HEK293T (cell line): Measurements from ENCODE around the gene TMEM94.

Experiments used
- CTCF ChIA-PET: fragments of 350-600 bp; formaldehyde crosslinking; extraction: SDS; loops from one replicate; lab custom pipeline; 2021; ENCODE audit warnings: antibody characterized with exemption, inconsistent platforms; lab: Yijun Ruan, JAX
- POLR2A ChIA-PET: fragments of 350-600 bp; formaldehyde crosslinking; extraction: SDS; loops from one replicate; lab custom pipeline; 2020; ENCODE audit warnings: antibody characterized with exemption, inconsistent platforms; lab: Yijun Ruan, JAX
- DNase-seq: peaks from one replicate; pipeline ENCODE4 v3.0.0; 2012; ENCODE audit warnings: mixed read lengths; ENCODE audit errors: extremely low spot score
- ARNT ChIP-seq: fragments of 450-650 bp; IDR thresholded peaks from 2 replicates; pipeline ENCODE4 v1.6.1; 2017; ENCODE audit warnings: mild to moderate bottlenecking
- BHLHE40 ChIP-seq: fragments of 450-650 bp; IDR thresholded peaks from 2 replicates; pipeline ENCODE4 v1.6.1; 2016; ENCODE audit warnings: mild to moderate bottlenecking, moderate library complexity, borderline replicate concordance
- CTBP1 ChIP-seq: fragments of 450-650 bp; IDR thresholded peaks from 2 replicates; pipeline ENCODE4 v1.6.1; 2016; ENCODE audit warnings: borderline replicate concordance
- ELF4 ChIP-seq: fragments of 450-650 bp; IDR thresholded peaks from 2 replicates; pipeline ENCODE4 v1.6.1; 2017; ENCODE audit warnings: antibody characterized with exemption
- FOXA1 ChIP-seq: fragments of 450-650 bp; IDR thresholded peaks from 2 replicates; pipeline ENCODE4 v1.6.1; 2016; ENCODE audit warnings: mild to moderate bottlenecking
- FOXK2 ChIP-seq: fragments of 450-650 bp; IDR thresholded peaks from 2 replicates; pipeline ENCODE4 v1.6.1; 2016; ENCODE audit warnings: mild to moderate bottlenecking
- FOXM1 ChIP-seq: fragments of 450-650 bp; IDR thresholded peaks from 2 replicates; pipeline ENCODE4 v1.6.1; 2017; ENCODE audit warnings: mild to moderate bottlenecking, borderline replicate concordance
- HDGF ChIP-seq: fragments of 450-650 bp; IDR thresholded peaks from 2 replicates; pipeline ENCODE4 v1.6.1; 2017; ENCODE audit warnings: antibody characterized with exemption, borderline replicate concordance
- L3MBTL2 ChIP-seq: fragments of 450-650 bp; conservative IDR thresholded peaks from 2 replicates; pipeline ENCODE4 v1.6.1; 2016; ENCODE audit warnings: mild to moderate bottlenecking
- LEF1 ChIP-seq: fragments of 450-650 bp; IDR thresholded peaks from 2 replicates; pipeline ENCODE4 v1.6.1; 2017; ENCODE audit warnings: mild to moderate bottlenecking, borderline replicate concordance
- NFRKB ChIP-seq: fragments of 450-650 bp; IDR thresholded peaks from 2 replicates; pipeline ENCODE4 v1.6.1; 2016; ENCODE audit warnings: mild to moderate bottlenecking, moderate library complexity
- SP1 ChIP-seq: fragments of 450-650 bp; IDR thresholded peaks from 2 replicates; pipeline ENCODE4 v1.6.1; 2017
- SUZ12 ChIP-seq: fragments of 450-650 bp; IDR thresholded peaks from 2 replicates; pipeline ENCODE4 v1.6.1; 2016; ENCODE audit warnings: mild to moderate bottlenecking
- TARDBP ChIP-seq: fragments of 450-650 bp; IDR thresholded peaks from 2 replicates; pipeline ENCODE4 v1.6.1; 2016
- ZNF384 ChIP-seq: fragments of 450-650 bp; IDR thresholded peaks from 2 replicates; pipeline ENCODE4 v1.6.1; 2016
- TF ChIP-seq, protein P1 (sequence below): fragments of 450-650 bp; IDR thresholded peaks from 2 replicates; pipeline ENCODE4 v1.6.1; 2016

The TMEM94 gene

DNA sequence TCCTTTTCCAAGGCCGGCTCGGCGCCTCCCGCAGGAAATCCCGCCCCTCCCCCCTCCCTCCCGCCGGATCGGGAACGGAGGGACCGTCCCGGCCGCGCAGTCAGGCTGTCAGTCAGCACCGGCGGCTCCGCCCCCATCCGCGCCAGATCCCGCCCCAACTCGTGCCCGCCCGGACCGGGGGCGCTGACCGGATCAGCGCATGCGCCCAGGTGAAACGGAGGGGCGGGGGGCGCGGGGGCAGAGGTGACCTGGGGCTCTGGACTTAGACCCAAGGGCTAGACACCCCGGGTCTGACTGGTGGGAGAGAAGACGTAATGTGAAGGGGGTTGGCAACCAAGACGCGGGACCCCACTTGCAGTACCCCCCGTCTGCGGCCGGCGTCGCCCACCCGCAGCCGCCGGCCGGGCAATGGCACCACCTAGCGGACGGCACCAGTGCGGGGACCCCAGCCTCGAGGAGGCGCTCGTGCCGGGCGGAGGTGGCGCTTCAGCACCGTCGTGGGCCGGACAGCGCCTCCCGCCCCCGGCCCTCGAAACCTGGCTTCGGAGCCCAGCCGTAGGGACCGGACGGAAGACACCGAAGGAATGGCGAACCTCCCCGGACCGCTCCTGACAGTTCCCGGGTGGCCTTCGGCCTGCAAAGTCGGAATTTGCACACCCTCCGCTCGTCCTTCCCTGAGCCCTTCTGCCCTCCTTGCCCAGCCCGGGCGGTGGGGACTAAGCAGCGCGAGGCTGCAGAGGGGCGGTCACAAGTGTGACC is 59.2 kb downstream of the TMEM94 start, which contains the start of gene CASKIN2:
CASKIN2 (minus strand) TSS at position 42 of the 759 bp plus-strand sequence. CDS start 1,733 bp downstream, outside the sequence.
- DNase-seq = peak; percentile 99
- CTCF ChIA-PET = interaction anchor here (0.6 to 1.4 kb wide), 9 partner anchors 9 to 275 kb away, joined by 3 to 9 read pairs (median 3); partner anchors contain the start of genes LLGL2 and TMEM94
- POLR2A ChIA-PET = interaction anchor here (0.8 to 2.2 kb wide), 14 partner anchors 10 to 528 kb away, joined by 3 to 21 read pairs (median 4); partner anchors contain the start of genes CDR2L, LLGL2, MIF4GD and TMEM94
- no peak for TF ChIP-seq SUZ12
- peak; percentile 65; the same call in 1 of the 2 replicates for TF ChIP-seq L3MBTL2
- no peak for TF ChIP-seq FOXK2
- TF ChIP-seq SP1 = no peak
- no peak for TF ChIP-seq ZNF384
- TF ChIP-seq, protein P1, sequence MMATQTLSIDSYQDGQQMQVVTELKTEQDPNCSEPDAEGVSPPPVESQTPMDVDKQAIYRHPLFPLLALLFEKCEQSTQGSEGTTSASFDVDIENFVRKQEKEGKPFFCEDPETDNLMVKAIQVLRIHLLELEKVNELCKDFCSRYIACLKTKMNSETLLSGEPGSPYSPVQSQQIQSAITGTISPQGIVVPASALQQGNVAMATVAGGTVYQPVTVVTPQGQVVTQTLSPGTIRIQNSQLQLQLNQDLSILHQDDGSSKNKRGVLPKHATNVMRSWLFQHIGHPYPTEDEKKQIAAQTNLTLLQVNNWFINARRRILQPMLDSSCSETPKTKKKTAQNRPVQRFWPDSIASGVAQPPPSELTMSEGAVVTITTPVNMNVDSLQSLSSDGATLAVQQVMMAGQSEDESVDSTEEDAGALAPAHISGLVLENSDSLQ = peak; percentile 98
- peak; percentile 45; the same call in 1 of the 2 replicates for TF ChIP-seq ARNT
- TF ChIP-seq TARDBP = no peak

DNA sequence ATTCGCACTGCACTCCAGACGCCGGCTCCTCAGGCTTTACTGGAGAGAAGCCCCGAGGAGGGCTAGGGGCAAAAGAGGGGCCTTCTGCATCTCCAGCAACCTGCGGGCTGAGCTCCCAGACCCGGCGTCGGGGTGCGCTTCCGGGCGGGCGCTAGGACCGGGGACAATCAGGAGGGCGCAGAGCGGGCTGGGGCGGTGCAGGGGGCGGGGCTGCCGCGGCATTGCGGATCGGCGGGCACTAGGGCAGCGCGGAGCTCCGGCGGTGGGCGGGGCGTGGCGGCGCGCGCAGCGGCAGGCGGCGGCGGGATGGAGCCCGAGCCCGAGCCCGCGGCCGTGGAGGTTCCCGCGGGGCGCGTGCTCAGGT is 59.8 kb downstream of the TMEM94 start, which contains the start of gene TSEN54:
TSEN54 (plus strand) TSS at position 274 of the 364 bp plus-strand sequence; CDS start at position 307, 33 bp downstream.
- POLR2A ChIA-PET = interaction anchor here (0.8 to 2.2 kb wide), 16 partner anchors 9 to 529 kb away, joined by 3 to 21 read pairs (median 4); partner anchors contain the start of genes CDR2L, LLGL2, MIF4GD and SLC25A19
- DNase-seq = peak; percentile 96
- CTCF ChIA-PET = interaction anchor here (0.5 to 1.4 kb wide), 14 partner anchors 8 to 276 kb away, joined by 3 to 9 read pairs (median 3); partner anchors contain the start of genes LLGL2, MIF4GD and TMEM94
- TF ChIP-seq ARNT (peak; percentile 79), HDGF (no peak), SUZ12 (no peak), ZNF384 (no peak), L3MBTL2 (peak; percentile 5; the same call in 1 of the 2 replicates), BHLHE40 (no peak), SP1 (no peak), FOXK2 (no peak), LEF1 (peak; percentile 65; the same call in 1 of the 2 replicates), FOXA1 (no peak), FOXM1 (peak; percentile 98), CTBP1 (no peak)
- TF ChIP-seq, protein P1 = no peak

DNA sequence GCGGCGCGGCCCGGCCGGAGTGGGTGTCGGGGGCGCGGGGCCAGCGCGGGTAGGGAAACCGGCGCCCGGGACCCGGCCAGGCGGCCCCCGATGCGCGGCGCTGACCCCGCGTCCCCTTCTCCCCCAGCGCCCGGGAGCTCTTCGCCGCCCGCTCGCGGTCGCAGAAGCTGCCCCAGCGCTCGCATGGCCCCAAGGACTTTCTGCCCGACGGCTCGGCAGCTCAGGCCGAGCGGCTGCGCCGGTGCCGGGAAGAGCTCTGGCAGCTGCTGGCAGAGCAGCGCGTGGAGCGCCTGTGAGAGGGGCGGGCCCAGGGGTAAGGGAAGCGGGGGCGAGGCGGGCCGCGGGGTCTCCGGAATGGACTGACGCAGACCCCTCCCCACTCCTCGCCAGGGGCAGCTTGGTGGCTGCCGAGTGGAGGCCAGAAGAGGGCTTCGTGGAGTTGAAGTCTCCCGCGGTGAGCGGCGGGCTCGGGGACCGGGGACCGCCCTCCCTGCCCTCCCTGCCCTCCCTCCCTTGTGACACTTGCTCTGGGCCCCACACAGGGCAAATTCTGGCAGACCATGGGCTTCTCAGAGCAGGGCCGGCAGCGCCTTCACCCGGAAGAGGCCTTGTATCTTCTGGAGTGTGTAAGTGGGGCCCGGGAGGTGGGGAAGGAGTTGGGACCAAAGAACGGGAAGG is 60.3 kb downstream of the TMEM94 start:
- CTCF ChIA-PET = interaction anchor here (0.5 to 1.4 kb wide), 16 partner anchors 8 to 276 kb away, joined by 3 to 9 read pairs (median 3); partner anchors contain the start of genes LLGL2, MIF4GD and TMEM94
- DNase-seq = peak; percentile 37
- TF ChIP-seq FOXK2 (no peak), CTBP1 (no peak), ELF4 (no peak), ZNF384 (no peak), SP1 (no peak), SUZ12 (no peak), BHLHE40 (no peak), FOXA1 (no peak), LEF1 (no peak), TARDBP (no peak), HDGF (no peak)
- POLR2A ChIA-PET = interaction anchor here (0.8 to 2.2 kb wide), 17 partner anchors 9 to 529 kb away, joined by 3 to 21 read pairs (median 4); partner anchors contain the start of genes CDR2L, LLGL2, MIF4GD and SLC25A19

DNA sequence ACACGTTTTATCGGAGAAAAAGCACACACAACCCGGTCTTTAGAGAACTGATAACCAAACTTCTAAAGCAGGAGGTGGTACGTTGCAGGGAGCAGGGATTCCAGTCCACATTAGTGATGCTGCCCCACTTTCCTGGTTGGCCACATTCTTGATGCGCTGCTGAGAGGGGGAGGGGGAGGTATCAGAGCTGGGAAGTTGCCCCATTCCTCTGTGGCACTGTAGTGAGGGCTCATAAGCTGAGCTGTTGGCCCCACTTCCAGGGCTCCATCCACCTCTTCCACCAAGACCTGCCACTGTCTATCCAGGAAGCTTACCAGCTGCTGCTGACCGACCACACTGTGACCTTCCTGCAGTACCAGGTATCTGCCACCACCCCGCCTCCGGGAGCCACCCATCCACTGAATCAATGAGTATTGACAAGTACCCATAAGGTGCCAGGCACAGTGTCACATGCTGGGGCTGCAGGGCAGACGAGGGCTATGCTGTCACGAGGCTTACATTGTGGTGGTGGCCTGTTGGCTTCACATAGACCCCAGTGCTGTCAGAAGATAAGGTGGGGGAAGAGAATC is 60.9 kb downstream of the TMEM94 start:
- ChIA-PET CTCF (interaction anchor here (0.9 to 1.4 kb wide), 3 partner anchors 8 to 84 kb away, joined by 3 to 9 read pairs (median 4); partner anchors contain the start of gene LLGL2), POLR2A (interaction anchor here (0.8 to 2.2 kb wide), 8 partner anchors 8 to 230 kb away, joined by 3 to 21 read pairs (median 4); partner anchors contain the start of genes LLGL2 and TMEM94)
- TF ChIP-seq BHLHE40 (no peak), TARDBP (no peak), HDGF (no peak), FOXA1 (no peak), ZNF384 (no peak), SP1 (no peak), FOXM1 (no peak), ELF4 (no peak), LEF1 (no peak), CTBP1 (no peak), L3MBTL2 (no peak), SUZ12 (no peak), FOXK2 (no peak), NFRKB (no peak)
- TF ChIP-seq, protein P1 = no peak

DNA sequence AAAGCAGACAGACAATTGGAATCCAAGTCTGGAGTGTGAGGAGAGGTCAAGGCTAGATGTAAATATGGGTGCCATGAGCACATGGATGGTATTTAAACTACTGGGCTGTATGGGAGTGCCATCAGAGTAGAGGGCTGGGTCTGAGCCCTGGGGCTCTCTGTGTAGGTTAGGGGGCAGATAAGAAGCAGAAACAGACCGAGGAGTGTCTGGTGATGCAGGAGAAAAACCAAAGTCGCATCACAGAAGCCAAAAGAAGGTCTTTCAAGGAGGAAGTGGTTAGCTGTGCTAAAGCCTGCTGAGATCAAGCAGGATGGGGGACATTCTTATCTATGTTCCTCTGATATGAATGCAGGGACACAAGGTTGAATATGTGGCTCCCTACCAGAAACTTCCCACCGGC is 61.8 kb downstream of the TMEM94 start:
- POLR2A ChIA-PET = no interaction called here
- TF ChIP-seq FOXA1 (no peak), L3MBTL2 (no peak), SP1 (no peak), ELF4 (no peak), SUZ12 (no peak), BHLHE40 (no peak), FOXM1 (no peak), TARDBP (no peak), ARNT (no peak), ZNF384 (no peak), LEF1 (no peak), FOXK2 (no peak), NFRKB (no peak), HDGF (no peak), CTBP1 (no peak)
- TF ChIP-seq, protein P1 = no peak
- no peak for DNase-seq
- CTCF ChIA-PET = interaction anchor here (0.9 kb wide), 1 partner anchor 60 kb away, joined by 4 read pairs; no protein-coding TSS in a partner anchor

More for the DNA sequence above, 60.9 kb downstream of the TMEM94 start:
- DNase-seq = no peak
